HFFc6 (cell line): ENCODE data around the gene LTBP4. TPM values are rescaled to one million over a fixed set of nuclear protein-coding genes. Genes with fewer than 3 reads are reported as not detected.
"Not testable (repeated sequence)": the region's sequence is repeated elsewhere in the genome, so short reads cannot be mapped to it uniquely, and the experiment has no call there.

Source experiments
- DNase-seq: peaks from one replicate; pipeline ENCODE4 v3.0.0-alpha.2; 2018
- H3K27ac Mint-ChIP-seq: 2 replicates; pipeline ENCODE4 v1.8.0; 2020; ENCODE audit warnings: mild to moderate bottlenecking, mixed read lengths
- H3K27me3 Mint-ChIP-seq: 2 replicates; pipeline ENCODE4 v1.8.0; 2021; ENCODE audit warnings: mild to moderate bottlenecking, moderate library complexity, mixed read lengths; ENCODE audit not compliant: insufficient read depth
- H3K36me3 Mint-ChIP-seq: 2 replicates; pipeline ENCODE4 v1.8.0; 2021; ENCODE audit warnings: low read depth, mixed read lengths
- H3K4me1 Mint-ChIP-seq: 2 replicates; pipeline ENCODE4 v1.8.0; 2020; ENCODE audit warnings: low read depth, mixed read lengths
- H3K4me3 Mint-ChIP-seq: 2 replicates; pipeline ENCODE4 v1.8.0; 2020; ENCODE audit warnings: mild to moderate bottlenecking, moderate library complexity, mixed read lengths
- H3K9me3 Mint-ChIP-seq: 2 replicates; pipeline ENCODE4 v1.8.0; 2020; ENCODE audit warnings: mild to moderate bottlenecking, mixed read lengths
- CTCF ChIP-seq: fragments of 200-600 bp; sonication (generic); IDR thresholded peaks from 2 replicates; pipeline ENCODE4 v1.5.0; 2021; ENCODE audit warnings: antibody characterized with exemption, mild to moderate bottlenecking
- total RNA-seq, 6 experiments: library from RNA; stranded (reverse); fragmentation: NEBNext Ultra II Directional; extraction: Animal tissue kit (Norgen Biotek cat#: 25700); gene quantifications; 2 replicates in 1 of 6; 3 replicates in 5 of 6; pipeline ENCODE4 v1.2.3, GENCODE V29; 2021

LTBP4 gene
- total RNA-seq, 6 experiments from 2014 or later = 36.6 to 54.9 (median 51.4) TPM

DNA sequence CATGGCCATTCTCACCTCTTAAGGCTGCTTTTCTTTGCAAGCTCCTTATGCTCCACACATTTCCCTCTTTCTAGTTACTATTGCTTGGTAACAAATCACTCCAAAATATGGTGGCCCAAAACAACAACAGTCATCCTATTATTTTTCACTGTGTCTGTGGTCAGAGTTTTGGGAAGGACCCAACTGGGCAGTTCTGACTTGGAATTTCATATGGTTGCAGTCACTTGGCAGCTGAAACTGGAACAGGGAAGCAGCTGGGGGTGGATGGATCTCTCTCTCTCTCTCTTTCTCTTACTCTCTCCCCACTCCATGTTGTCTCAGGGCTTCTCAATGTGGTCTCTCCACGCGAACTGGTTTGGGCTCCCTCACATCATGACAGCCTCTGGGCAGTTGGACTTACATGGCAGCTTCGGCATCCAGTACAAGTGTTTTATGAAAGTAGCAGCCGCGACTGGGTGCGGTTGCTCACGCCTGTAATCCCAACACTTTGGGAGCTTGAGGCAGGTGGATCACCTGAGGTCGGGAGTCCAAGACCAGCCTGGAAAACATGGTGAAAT lies 49.7 kb downstream of the LTBP4 start:
- Mint-ChIP-seq H3K4me3 (no peak overlapping the region; the same call in 1 of the 2 replicates), H3K4me1 (peaks cover 26% of the 10 kb centered on the region), H3K36me3 (0 out of 2 replicates have a peak, but pooled peaks cover 6% of the 10 kb centered on the region), H3K9me3 (peaks cover 6% of the 10 kb centered on the region), H3K27ac (peak overlapping the region; percentile 64; the same call in 1 of the 2 replicates), H3K27me3 (peaks cover 2% of the 10 kb centered on the region; the same call in 1 of the 2 replicates)
- TF ChIP-seq CTCF = no peak
- peak; percentile 69 for DNase-seq

DNA sequence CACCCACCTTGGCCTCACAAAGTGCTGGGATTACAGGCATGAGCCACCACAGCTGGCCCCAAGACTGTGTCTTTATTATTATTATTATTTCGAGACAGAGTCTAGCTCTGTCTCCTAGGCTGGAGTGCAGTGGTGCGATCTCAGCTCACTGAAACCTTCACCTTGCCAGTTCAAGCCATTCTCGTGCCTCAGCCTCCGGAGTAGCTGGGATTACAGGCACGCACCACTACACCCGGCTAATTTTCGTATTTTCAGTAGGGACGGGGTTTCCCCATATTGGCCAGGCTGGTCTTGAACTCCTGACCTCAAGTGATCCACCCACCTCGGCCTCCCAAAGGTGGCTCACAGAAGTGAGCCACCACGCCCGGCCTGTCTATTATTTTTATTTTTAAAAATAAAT lies 51.1 kb downstream of the LTBP4 start:
- H3K4me1 Mint-ChIP-seq = peaks cover 14% of the 10 kb centered on the region
- H3K27me3 Mint-ChIP-seq, H3K9me3 Mint-ChIP-seq, H3K36me3 Mint-ChIP-seq, DNase-seq, H3K27ac Mint-ChIP-seq, H3K4me3 Mint-ChIP-seq: not testable (repeated sequence)

- H3K36me3 Mint-ChIP-seq, H3K9me3 Mint-ChIP-seq, H3K4me3 Mint-ChIP-seq, DNase-seq, H3K27ac Mint-ChIP-seq, H3K4me1 Mint-ChIP-seq: not testable (repeated sequence)
- peaks cover 11% of the 10 kb centered on the region for H3K27me3 Mint-ChIP-seq
Measured at GRCh38 chr19:40655684-40656083, 54.5 kb downstream of the LTBP4 start.

- DNase-seq = no peak
- Mint-ChIP-seq H3K9me3 (no peaks in the 10 kb centered on the region), H3K36me3 (no peaks in the 10 kb centered on the region), H3K27ac (no peak overlapping the region), H3K4me3 (no peak overlapping the region), H3K4me1 (peaks cover under 1% of the 10 kb centered on the region; the same call in 1 of the 2 replicates), H3K27me3 (peaks cover 9% of the 10 kb centered on the region)
- TF ChIP-seq CTCF = no peak
Measured at GRCh38 chr19:40658031-40658430, 56.9 kb downstream of the LTBP4 start.

DNA sequence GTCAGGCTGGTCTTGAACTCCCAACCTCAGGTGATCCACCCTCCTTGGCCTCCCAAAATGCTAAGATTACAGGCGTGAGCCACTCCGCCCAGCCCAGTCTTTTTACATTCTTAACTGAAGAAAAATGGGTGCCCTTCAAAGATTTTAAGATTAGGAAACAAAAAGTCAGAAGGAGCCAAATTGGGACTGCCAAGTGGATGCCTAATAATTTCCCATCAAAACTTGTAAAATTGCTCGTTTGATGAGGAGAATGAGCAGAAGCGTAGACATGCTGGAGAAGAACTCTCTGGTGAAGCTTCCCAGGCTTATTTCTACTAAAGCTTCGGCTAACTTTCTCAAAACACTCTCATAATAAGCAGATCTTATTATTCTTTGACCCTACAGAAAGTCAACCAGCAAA lies 57.9 kb downstream of the LTBP4 start:
- Mint-ChIP-seq H3K36me3 (no peaks in the 10 kb centered on the region), H3K27me3 (peaks cover 15% of the 10 kb centered on the region), H3K4me1 (peaks cover 11% of the 10 kb centered on the region), H3K27ac (no peak overlapping the region), H3K9me3 (no peaks in the 10 kb centered on the region), H3K4me3 (no peak overlapping the region)
- no peak for DNase-seq
- TF ChIP-seq CTCF = no peak

DNA sequence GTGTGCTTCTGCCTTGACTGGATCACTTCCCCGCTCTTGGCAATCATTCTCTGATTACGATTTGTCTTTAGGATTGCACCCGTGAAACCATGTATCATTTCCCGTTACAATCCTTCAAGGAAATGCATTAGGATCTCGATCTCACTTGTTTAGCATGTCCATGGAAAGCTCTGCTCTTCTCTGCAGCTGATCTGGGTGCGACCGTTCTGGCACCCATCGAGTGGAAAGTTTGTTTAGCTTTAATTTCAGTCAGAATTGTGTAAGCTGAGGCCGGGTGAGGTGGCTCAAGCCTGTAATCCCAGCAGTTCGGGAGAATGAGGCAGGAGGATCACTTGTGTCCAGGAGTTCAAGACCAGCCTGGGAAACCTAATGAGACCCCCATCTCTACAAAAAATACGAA lies 58.4 kb downstream of the LTBP4 start:
- no peak overlapping the region for H3K4me3 Mint-ChIP-seq
- no peaks in the 10 kb centered on the region for H3K36me3 Mint-ChIP-seq
- no peak for TF ChIP-seq CTCF
- H3K27ac Mint-ChIP-seq = no peak overlapping the region
- peaks cover 12% of the 10 kb centered on the region for H3K4me1 Mint-ChIP-seq
- no peaks in the 10 kb centered on the region for H3K9me3 Mint-ChIP-seq
- DNase-seq = no peak
- peaks cover 15% of the 10 kb centered on the region for H3K27me3 Mint-ChIP-seq
